ENCODE data around the gene BBLN. TPM values are rescaled to one million over a fixed set of nuclear protein-coding genes. Genes with fewer than 3 reads are reported as not detected.

BBLN gene, protein sequence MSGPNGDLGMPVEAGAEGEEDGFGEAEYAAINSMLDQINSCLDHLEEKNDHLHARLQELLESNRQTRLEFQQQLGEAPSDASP
- 103 TPM for total RNA-seq

DNA sequence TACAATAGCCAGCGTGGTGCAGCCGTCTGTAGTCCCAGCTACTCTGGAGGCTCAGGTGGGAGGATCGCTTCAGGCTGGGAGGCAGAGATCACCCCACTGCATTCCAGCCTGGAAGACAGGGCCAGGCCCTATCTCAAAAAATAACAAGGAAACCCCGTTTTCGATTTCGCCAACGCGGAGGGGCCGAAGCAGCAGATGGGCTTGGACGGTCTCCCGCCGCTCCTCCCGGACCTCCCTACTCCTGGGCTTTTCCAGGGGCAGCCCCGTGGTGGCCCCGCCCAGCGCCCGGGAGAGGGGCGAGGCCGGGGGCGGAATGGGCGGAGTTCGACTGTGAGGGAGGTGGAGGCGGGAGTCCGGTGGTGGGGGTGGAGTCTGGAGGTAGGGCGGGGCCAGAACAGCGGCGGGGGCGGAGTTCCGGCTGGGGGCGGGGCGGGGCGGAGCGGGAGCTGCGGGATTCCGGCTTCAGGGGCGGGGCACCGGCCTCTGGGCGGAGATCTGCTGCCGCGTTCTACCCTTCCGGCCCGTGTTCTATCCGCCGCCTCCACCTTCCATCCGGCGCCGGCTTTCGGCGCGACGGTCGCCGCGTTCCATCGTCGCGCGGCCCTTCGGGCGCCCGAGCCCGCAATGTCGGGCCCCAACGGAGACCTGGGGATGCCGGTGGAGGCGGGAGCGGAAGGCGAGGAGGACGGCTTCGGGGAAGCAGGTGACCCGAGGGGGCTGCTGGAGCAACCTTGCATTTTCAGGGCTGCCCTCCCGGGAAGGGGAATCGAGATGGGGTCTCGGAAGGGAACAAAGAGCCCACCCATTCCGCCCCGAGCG lies at the start of gene BBLN:
Gene BBLN (plus strand): TSS at position 482 of the 819 bp plus-strand sequence. CDS start 143 bp downstream, at position 625.

DNA sequence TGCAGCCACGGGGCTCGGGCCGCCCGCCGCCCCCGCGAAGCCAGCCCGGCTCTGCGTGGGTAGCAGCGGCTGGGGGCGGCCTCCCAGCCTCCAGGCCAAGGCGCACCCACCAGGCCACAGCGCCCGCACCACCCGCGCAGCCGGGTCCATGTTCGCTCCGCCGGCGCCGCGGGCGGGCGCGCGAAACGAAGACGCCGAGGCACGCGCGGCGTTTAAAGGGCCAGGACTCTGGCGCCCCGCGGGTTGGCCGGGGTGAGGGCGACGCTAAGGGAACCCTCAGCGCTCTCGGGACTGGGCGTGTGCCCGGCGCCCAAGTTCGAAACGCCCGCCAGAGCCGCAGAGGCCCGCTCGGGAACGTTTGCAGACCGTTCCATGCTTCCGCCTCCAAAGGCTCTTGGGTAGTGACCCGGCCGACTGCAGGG lies 32.5 kb upstream of the BBLN start, which contains the start of gene PTGES2:
Gene PTGES2 (minus strand): TSS at position 162 of the 422 bp plus-strand sequence. CDS start 12 bp downstream, at position 150.

DNA sequence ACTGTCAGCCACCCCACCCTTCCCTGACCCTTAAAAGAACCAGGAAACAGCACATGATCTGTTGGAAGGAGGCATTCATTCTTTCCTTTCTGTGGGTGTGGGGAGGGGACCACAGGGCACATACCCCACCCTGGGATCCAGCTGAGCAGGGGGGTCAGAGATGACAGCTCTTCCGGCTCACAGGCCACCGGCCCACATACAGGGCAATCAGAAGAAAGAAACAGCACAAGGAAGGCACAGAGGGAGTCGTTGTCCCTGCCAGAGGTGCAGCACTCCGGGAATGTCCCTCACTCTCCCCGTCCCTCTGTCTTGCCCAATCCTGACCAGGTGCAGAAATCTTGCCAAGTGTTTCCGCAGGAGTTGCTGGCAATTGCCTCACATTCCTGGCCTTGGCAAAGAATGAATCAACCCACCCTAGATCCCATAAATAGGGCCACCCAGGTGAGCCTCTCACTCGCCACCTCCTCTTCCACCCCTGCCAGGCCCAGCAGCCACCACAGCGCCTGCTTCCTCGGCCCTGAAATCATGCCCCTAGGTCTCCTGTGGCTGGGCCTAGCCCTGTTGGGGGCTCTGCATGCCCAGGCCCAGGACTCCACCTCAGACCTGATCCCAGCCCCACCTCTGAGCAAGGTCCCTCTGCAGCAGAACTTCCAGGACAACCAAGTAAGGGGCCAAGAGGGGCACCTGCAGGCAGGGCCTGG lies 10.9 kb upstream of the BBLN start, which contains the start of gene LCN2:
Gene LCN2 (plus strand): TSS at position 453 of the 701 bp plus-strand sequence. CDS start 73 bp downstream, at position 526.

DNA sequence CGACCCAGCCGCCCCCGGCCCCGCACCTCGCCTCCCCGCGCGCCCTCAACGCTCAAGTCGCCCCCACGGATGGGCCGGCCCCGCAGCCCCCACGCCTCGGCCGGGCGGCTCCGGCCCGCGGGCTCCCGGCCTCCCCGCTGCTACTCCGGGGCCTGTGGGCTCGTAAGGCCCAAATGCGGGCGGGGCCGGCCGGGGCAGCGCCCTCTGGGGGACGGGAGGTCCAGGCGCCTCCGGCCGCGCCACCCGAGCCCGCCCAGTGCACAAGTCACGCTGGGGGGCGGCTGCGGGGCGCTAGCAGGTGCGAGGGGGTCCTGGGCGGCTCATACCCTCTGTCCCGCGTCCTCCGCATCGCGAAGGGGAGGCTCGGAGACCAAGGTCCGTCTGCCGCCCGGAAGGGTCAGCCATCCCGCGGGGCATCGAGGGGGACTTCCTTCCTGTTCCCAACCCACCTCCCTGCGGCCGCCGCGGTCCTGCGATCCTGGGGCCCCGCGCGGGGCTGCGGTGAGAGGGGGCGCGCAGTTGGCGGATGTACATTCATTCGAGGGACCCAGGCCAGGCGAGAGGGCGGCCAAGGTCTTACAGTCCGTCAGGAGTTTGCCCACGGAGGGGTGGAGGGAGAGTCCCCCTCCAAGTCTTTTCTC lies 31.5 kb downstream of the BBLN start, which contains the start of gene CIZ1:
Gene CIZ1 (minus strand): TSS at position 167 of the 641 bp plus-strand sequence. CDS start 715 bp downstream, outside the sequence.

DNA sequence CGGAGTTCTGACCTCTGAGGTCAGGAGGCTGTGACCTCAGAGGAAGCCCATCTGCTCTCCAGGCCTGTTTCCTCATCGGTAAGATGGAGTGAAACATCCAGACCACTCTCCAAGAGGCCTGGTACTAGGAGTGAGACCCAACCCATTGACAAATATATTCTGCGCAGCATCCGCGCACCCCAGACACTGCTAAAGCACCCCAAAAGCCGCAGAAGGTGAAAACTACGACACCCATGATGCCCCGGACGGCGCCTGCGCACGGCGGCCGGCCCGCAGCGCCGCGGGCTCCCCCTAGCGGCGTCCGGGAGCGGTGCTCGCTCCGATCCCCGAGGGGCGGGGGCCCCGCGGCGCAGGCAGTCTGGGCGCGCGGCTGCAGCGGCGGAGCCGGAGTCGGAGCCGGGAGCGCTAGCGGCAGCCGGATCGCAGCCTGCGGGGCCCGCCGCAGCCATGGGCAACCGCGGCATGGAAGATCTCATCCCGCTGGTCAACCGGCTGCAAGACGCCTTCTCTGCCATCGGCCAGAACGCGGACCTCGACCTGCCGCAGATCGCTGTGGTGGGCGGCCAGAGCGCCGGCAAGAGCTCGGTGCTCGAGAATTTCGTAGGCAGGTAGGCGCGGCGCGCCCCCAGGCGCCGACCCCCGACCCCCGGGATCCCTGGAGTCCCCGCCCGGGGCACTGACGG lies 43.1 kb downstream of the BBLN start, which contains the start of gene DNM1:
Gene DNM1 (plus strand): TSS at position 356 of the 683 bp plus-strand sequence. CDS start 92 bp downstream, at position 448.

Other genes with a start within 250 kb of the BBLN start
- gene ST6GALNAC4, start 243.2 kb upstream of the BBLN start, total RNA-seq = 12.4 TPM
- gene PIP5KL1, start 229.5 kb upstream of the BBLN start, total RNA-seq = 3.2 TPM
- 13.2 TPM for gene DPM2, start 222.4 kb upstream of the BBLN start, total RNA-seq
- gene EEIG1, start 179.3 kb upstream of the BBLN start, total RNA-seq = 22.5 TPM
- gene NAIF1, start 92.9 kb upstream of the BBLN start, total RNA-seq = 10.6 TPM
- 24.4 TPM for gene SLC25A25, start 92.0 kb upstream of the BBLN start, total RNA-seq
- gene PTGES2, start 32.5 kb upstream of the BBLN start, total RNA-seq = 42.3 TPM
- gene LCN2, start 10.8 kb upstream of the BBLN start, total RNA-seq = 21.4 TPM
- gene CIZ1, start 31.3 kb downstream of the BBLN start, total RNA-seq = 57.5 TPM
- gene DNM1, start 43.1 kb downstream of the BBLN start, total RNA-seq = 135 TPM
- 167 TPM for gene GOLGA2, start 115.7 kb downstream of the BBLN start, total RNA-seq
- gene SWI5, start 116.0 kb downstream of the BBLN start, total RNA-seq = 20.0 TPM
- gene TRUB2, start 162.2 kb downstream of the BBLN start, total RNA-seq = 10.4 TPM
- gene COQ4, start 162.6 kb downstream of the BBLN start, total RNA-seq = 39.9 TPM
- 15.4 TPM for gene SLC27A4, start 180.3 kb downstream of the BBLN start, total RNA-seq
- gene URM1, start 211.1 kb downstream of the BBLN start, total RNA-seq = 22.7 TPM

Data from camera-type eye (tissue), 1 donor.